Neural crest cell (in vitro differentiated cells): Measurements from ENCODE around the gene SPECC1. TPM values are rescaled to one million over a fixed set of nuclear protein-coding genes. Genes with fewer than 3 reads are reported as not detected.
"Not testable (repeated sequence)": the region's sequence is repeated elsewhere in the genome, so short reads cannot be mapped to it uniquely, and the experiment has no call there.

Source experiments
- DNase-seq: peaks from one replicate; pipeline ENCODE4 v3.0.0; 2021; ENCODE audit warnings: low read depth, mixed read lengths, low spot score
- H3K27ac Mint-ChIP-seq: one replicate; pipeline ENCODE4 v1.8.0; 2021; ENCODE audit warnings: mild to moderate bottlenecking, mixed read lengths; ENCODE audit not compliant: unreplicated experiment
- H3K27me3 Mint-ChIP-seq: 2 replicates; pipeline ENCODE4 v1.8.0; 2021; ENCODE audit warnings: low read depth, mild to moderate bottlenecking, mixed read lengths
- H3K36me3 Mint-ChIP-seq: 2 replicates; pipeline ENCODE4 v1.8.0; 2021; ENCODE audit warnings: low read depth, mild to moderate bottlenecking, mixed read lengths
- H3K4me1 Mint-ChIP-seq: 2 replicates; pipeline ENCODE4 v1.8.0; 2021; ENCODE audit warnings: mixed read lengths
- H3K4me3 Mint-ChIP-seq: one replicate; pipeline ENCODE4 v1.8.0; 2021; ENCODE audit warnings: mild to moderate bottlenecking, mixed read lengths
- H3K9me3 Mint-ChIP-seq: 2 replicates; pipeline ENCODE4 v1.8.0; 2021; ENCODE audit warnings: mixed read lengths
- total RNA-seq: library from RNA; stranded (reverse); gene quantifications from 2 replicates; pipeline ENCODE4 v1.2.1, GENCODE V29; 2021
- TF ChIP-seq, protein P1 (sequence below): fragments of 200-600 bp; sonication (generic); conservative IDR thresholded peaks from 2 replicates; pipeline ENCODE4 v1.5.0; 2021; ENCODE audit warnings: antibody characterized with exemption, mild to moderate bottlenecking

The SPECC1 gene
- total RNA-seq, 1 donor from 2014 or later: 71.0 TPM

DNA sequence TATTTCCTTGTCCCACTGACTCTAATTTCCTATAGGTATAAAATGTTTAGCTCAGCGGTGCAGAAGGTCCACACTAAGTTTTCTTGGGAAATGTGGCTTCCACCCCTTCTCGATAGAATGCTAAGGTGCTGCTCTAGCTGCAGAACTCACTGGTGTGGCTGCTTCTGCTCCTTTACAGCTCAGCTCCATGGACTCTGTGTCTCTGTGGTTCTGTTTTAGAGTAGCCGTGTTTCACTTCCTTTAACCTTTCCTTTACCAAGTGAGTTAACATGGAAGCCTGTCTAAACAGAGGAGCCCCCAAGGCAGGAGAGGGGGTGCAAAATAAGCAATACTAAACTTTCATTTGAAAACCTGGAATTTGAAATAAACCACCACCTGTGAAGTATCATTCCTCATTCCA is 65.3 kb downstream of the SPECC1 start:
- Mint-ChIP-seq H3K9me3 (no peaks in the 10 kb centered on the region), H3K4me3 (no peak overlapping the region), H3K4me1 (no peaks in the 10 kb centered on the region), H3K36me3 (no peaks in the 10 kb centered on the region), H3K27me3 (peaks cover 3% of the 10 kb centered on the region), H3K27ac (no peak overlapping the region)
- TF ChIP-seq, protein P1, sequence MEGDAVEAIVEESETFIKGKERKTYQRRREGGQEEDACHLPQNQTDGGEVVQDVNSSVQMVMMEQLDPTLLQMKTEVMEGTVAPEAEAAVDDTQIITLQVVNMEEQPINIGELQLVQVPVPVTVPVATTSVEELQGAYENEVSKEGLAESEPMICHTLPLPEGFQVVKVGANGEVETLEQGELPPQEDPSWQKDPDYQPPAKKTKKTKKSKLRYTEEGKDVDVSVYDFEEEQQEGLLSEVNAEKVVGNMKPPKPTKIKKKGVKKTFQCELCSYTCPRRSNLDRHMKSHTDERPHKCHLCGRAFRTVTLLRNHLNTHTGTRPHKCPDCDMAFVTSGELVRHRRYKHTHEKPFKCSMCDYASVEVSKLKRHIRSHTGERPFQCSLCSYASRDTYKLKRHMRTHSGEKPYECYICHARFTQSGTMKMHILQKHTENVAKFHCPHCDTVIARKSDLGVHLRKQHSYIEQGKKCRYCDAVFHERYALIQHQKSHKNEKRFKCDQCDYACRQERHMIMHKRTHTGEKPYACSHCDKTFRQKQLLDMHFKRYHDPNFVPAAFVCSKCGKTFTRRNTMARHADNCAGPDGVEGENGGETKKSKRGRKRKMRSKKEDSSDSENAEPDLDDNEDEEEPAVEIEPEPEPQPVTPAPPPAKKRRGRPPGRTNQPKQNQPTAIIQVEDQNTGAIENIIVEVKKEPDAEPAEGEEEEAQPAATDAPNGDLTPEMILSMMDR: no peak
- DNase-seq: no peak

DNA sequence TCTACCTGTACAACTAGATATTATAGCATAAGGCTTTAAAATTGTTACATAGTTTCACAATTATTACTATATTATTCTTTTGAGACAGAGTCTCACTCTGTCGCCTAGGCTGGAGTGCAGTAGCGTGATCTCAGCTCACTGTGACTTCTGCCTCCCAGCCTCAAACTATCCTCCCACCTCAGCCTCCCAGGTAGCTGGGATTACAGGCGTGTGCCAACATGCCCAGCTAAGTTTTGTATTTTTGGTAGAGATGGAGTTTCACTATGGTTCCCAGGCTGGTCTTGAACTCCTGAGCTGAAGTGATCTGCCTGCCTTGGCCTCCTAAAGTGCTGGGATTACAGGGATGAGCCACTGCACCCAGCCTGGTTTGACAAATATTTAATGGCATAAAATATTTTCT is 67.0 kb downstream of the SPECC1 start:
- not testable (repeated sequence) for H3K27ac Mint-ChIP-seq, H3K27me3 Mint-ChIP-seq, H3K4me3 Mint-ChIP-seq, DNase-seq, H3K36me3 Mint-ChIP-seq, H3K9me3 Mint-ChIP-seq, H3K4me1 Mint-ChIP-seq

DNA sequence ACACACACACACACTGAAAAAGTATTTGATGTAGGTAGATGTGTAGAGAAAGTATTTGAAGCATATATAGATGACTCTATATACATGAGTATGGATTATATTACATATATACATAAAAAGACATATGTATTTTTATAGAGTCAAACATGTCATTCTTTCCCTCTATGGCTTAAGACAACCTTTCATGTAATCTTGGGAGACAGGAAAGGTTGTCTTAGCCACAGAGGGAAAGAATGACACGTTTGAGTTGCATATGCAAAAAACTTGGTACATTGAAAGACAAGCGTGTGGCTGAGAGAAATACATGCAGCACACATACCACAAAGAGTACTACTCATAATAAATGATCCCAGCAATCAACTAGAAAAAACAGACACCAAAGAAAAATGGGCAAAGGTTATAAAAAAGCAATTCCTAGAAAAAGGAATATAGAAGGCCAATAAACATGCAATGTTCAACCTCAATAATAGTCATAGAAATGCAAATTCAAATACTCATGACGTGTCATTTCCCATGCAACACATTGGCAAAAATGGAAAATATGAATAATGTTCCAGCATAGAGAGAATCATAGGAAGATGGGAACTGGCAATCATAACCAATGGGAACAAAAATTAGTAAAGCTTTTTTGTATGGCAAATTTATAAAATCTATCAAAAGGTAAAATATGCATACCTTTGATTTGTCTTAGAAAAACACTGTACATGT is 69.0 kb downstream of the SPECC1 start:
- Mint-ChIP-seq H3K27me3 (peaks cover 3% of the 10 kb centered on the region), H3K36me3 (no peaks in the 10 kb centered on the region), H3K4me3 (no peak overlapping the region), H3K4me1 (no peaks in the 10 kb centered on the region), H3K9me3 (no peaks in the 10 kb centered on the region), H3K27ac (no peak overlapping the region)
- TF ChIP-seq, protein P1: no peak
- DNase-seq: no peak

DNA sequence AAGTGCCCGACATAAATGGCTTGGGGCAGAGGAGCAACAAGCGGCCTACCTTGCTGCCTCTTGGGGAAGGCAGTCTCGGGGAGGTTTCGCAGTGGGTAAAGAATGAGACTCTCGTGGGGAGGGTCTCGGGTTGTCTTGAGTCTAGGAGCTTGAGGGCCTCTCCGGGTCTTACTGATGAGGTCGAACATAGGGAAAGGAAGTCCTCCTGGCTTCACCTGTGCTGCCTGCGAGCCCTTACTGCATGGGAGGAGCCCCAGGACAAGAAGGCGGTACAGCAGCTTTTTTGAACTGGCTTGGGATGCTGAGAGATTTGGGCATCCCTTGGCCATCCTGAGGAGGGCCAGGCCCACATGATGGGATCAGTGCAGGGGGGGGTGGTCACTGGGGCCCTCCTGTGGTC is 71.4 kb downstream of the SPECC1 start:
- no peak for DNase-seq
- H3K4me3 Mint-ChIP-seq: no peak overlapping the region
- H3K36me3 Mint-ChIP-seq: no peaks in the 10 kb centered on the region
- no peaks in the 10 kb centered on the region for H3K9me3 Mint-ChIP-seq
- no peak overlapping the region for H3K27ac Mint-ChIP-seq
- no peaks in the 10 kb centered on the region for H3K27me3 Mint-ChIP-seq
- H3K4me1 Mint-ChIP-seq: peaks cover 8% of the 10 kb centered on the region
- TF ChIP-seq, protein P1: no peak

DNA sequence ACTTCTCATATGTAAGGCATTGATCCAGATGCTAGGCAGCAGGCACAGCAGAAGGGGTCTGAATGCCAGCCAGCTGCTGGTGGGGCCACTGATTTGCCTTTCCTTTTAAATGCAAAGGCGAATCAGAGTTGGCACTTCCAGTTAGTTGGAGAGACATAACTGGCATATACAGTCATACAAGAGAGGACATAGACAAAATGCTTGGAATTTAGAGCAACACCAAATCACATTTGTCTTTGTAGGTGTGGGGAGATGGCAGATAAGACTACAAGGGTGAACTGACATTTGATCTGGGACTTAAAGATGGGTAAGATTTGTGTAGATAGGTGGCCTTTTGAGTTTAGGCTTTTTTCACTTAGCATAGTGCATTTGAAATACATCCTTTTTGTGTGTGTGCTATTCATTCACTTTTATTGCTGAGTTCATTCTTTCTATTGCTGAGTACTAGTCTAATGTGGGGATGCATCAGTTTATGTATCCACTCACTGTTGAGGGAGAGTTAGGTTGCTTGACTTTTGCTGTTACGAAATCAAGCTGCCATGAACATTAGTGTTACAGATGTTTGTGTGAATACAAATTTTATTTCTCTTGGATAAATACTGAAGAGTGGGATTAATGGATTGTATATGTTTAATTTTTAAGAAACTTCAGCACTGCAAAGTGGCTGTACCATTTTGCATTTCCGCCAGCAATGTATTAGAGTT is 74.1 kb downstream of the SPECC1 start:
- no peak for DNase-seq
- TF ChIP-seq, protein P1: no peak
- no peaks in the 10 kb centered on the region for H3K9me3 Mint-ChIP-seq
- H3K27ac Mint-ChIP-seq: no peak overlapping the region
- H3K36me3 Mint-ChIP-seq: no peaks in the 10 kb centered on the region
- peaks cover 18% of the 10 kb centered on the region for H3K4me1 Mint-ChIP-seq
- H3K4me3 Mint-ChIP-seq: no peak overlapping the region
- H3K27me3 Mint-ChIP-seq: no peaks in the 10 kb centered on the region

DNA sequence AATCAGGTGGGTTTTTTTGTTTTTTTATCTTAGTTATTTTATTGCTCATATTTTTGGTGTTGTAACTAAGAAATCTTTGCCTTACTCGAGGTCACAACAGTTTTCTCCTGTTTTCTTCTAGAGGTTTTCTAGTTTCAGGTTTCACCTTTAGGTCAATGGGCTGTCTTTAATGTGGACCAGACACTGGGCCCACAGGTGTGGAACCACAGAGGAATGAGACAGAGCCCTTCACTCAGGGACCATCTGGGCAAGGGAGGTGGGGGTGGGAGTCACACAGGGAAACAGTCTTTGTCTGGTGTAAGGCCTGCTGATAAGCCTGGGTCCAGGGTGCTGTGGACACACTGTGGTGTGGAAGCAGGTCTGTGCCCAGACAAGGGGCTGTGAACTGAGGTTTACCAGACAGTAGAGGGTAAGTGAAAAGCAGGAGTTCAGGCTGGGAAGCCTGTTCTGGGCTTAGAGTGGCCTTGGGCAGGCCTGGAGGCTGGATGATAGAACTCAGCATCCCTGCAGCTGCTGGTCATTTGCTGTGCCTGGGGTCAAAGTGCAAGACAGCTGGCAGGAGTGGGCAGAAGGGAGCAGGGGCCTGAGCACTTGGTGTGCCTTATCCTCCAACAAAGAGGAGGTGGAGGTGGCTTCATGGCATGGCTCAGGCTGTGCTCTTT is 75.6 kb downstream of the SPECC1 start:
- Mint-ChIP-seq H3K4me3 (no peak overlapping the region), H3K36me3 (no peaks in the 10 kb centered on the region), H3K4me1 (peaks cover 18% of the 10 kb centered on the region), H3K9me3 (no peaks in the 10 kb centered on the region), H3K27ac (peak overlapping the region; percentile 29), H3K27me3 (no peaks in the 10 kb centered on the region)
- DNase-seq: no peak
- TF ChIP-seq, protein P1: no peak
